Measurements from ENCODE around the gene PCGF5.

PCGF5 gene

DNA sequence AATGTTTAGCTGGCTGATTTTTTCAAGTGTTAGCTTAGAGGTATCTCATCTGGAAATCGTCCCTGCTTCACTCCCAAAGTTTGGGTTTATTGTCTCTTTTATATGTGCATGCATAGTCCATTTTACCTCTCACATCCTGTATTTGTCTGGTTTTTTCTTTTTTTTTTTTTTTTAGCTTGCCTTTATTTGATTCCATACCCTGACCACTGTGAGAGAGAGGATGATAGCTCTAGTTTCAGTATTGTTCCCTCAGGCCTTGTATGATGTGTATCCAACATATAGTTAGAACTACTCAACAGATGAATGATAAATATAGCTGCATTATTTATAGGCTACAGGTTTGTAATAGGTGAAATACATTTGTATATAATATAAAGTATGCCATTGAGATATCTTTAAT lies 29.9 kb downstream of the PCGF5 start:
- Histone ChIP-seq H2AFZ (ENCODE audit: low read length) (no peak overlapping the region), H3K4me1 (ENCODE audit: insufficient read depth, low read length, poor library complexity, severe bottlenecking) (no peaks in the 10 kb centered on the region), H3K9ac (ENCODE audit: low read depth, low read length, poor library complexity, severe bottlenecking) (no peak overlapping the region), H3K9me2 (replicated peaks; ENCODE audit: low read depth, low read length) (no peaks in the 10 kb centered on the region), H3K4me3 (ENCODE audit: low read length, poor library complexity, severe bottlenecking) (no peak overlapping the region), H3K9me3 (ENCODE audit: insufficient read depth, low read depth, low read length) (peaks cover 7% of the 10 kb centered on the region), H3F3A (ENCODE audit: low read depth) (no peaks in the 10 kb centered on the region), H3K4me2 (ENCODE audit: low read depth, low read length, poor library complexity, severe bottlenecking) (no peak overlapping the region), H4K20me1 (ENCODE audit: insufficient read depth, low read length, poor library complexity, severe bottlenecking) (no peaks in the 10 kb centered on the region), H3K36me3 (ENCODE audit: insufficient read depth, low read length) (peaks cover 41% of the 10 kb centered on the region; the same call in 1 of the 2 replicates), H3K27me3 (ENCODE audit: insufficient read depth, low read length, poor library complexity, severe bottlenecking) (no peaks in the 10 kb centered on the region), H3K79me2 (ENCODE audit: insufficient read depth, low read length) (no peaks in the 10 kb centered on the region)
- no peak for TF ChIP-seq EZH2phosphoT487 (IDR thresholded peaks at IDR 0.05; ENCODE audit: borderline replicate concordance)
- TF ChIP-seq, protein P1, sequence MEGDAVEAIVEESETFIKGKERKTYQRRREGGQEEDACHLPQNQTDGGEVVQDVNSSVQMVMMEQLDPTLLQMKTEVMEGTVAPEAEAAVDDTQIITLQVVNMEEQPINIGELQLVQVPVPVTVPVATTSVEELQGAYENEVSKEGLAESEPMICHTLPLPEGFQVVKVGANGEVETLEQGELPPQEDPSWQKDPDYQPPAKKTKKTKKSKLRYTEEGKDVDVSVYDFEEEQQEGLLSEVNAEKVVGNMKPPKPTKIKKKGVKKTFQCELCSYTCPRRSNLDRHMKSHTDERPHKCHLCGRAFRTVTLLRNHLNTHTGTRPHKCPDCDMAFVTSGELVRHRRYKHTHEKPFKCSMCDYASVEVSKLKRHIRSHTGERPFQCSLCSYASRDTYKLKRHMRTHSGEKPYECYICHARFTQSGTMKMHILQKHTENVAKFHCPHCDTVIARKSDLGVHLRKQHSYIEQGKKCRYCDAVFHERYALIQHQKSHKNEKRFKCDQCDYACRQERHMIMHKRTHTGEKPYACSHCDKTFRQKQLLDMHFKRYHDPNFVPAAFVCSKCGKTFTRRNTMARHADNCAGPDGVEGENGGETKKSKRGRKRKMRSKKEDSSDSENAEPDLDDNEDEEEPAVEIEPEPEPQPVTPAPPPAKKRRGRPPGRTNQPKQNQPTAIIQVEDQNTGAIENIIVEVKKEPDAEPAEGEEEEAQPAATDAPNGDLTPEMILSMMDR (conservative IDR thresholded peaks at IDR 0.05; ENCODE audit: low read length): no peak

DNA sequence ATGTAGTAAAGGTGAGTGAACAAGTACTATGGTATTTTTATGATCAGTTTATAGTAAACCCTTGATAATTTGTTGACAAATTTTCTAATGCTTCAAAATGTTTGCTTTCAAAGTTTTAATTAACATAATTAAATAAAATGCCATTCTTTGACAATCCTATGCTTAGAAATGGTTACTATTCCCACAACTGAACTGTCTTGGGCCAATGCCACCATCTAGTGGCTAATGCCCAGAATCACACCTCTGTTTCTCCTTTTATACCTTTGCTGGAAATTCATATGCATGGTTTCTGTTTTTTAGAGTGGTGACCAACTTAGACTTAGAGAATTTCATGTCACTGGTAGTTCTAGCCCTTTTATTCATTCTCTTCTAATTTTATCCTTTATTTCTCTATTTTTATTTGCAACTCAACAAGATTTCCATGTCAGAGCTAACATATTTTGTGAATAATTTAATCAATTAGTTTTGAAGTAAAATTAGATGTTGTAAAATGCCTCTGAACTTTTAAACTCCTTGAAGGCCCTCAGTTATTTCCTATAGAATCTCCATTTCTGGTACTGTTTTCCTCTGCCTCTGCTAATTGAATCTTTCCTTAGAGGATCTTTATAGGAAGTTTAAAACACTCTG lies 31.1 kb downstream of the PCGF5 start:
- Histone ChIP-seq H3K9me2 (replicated peaks; ENCODE audit: low read depth, low read length) (no peaks in the 10 kb centered on the region), H3K27me3 (ENCODE audit: insufficient read depth, low read length, poor library complexity, severe bottlenecking) (no peaks in the 10 kb centered on the region), H3F3A (ENCODE audit: low read depth) (no peaks in the 10 kb centered on the region), H3K4me3 (ENCODE audit: low read length, poor library complexity, severe bottlenecking) (no peak overlapping the region), H3K9me3 (ENCODE audit: insufficient read depth, low read depth, low read length) (peaks cover 10% of the 10 kb centered on the region), H3K4me2 (ENCODE audit: low read depth, low read length, poor library complexity, severe bottlenecking) (no peak overlapping the region), H3K4me1 (ENCODE audit: insufficient read depth, low read length, poor library complexity, severe bottlenecking) (no peaks in the 10 kb centered on the region), H4K20me1 (ENCODE audit: insufficient read depth, low read length, poor library complexity, severe bottlenecking) (no peaks in the 10 kb centered on the region), H3K79me2 (ENCODE audit: insufficient read depth, low read length) (no peaks in the 10 kb centered on the region), H3K9ac (ENCODE audit: low read depth, low read length, poor library complexity, severe bottlenecking) (no peak overlapping the region), H2AFZ (ENCODE audit: low read length) (no peak overlapping the region), H3K36me3 (ENCODE audit: insufficient read depth, low read length) (peaks cover 53% of the 10 kb centered on the region)
- TF ChIP-seq EZH2phosphoT487 (IDR thresholded peaks at IDR 0.05; ENCODE audit: borderline replicate concordance): no peak
- TF ChIP-seq, protein P1 (conservative IDR thresholded peaks at IDR 0.05; ENCODE audit: low read length): peak; percentile 92

DNA sequence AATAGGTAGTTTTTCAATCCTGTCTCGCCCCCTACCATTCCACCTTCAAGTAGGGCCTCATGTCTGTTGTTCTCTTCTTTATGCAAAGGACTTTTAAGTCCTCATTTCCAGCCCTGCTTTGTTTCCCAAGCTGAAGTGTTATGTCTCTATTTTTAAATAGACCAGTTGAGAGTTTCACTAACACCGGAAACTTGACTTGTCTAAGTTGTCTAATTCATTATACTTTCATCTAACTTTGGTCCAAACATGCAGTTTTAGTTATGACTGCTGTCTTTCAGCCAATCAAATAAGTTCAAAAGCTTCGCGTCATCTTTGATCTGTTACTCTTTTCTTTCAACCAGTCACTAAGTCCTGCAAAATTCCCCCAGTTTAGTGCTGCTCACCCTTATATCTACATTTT lies 32.8 kb downstream of the PCGF5 start:
- TF ChIP-seq, protein P1 (conservative IDR thresholded peaks at IDR 0.05; ENCODE audit: low read length): no peak
- no peak for TF ChIP-seq EZH2phosphoT487 (IDR thresholded peaks at IDR 0.05; ENCODE audit: borderline replicate concordance)
- H3F3A ChIP-seq (ENCODE audit: low read depth): no peaks in the 10 kb centered on the region
- H3K4me1 ChIP-seq (ENCODE audit: insufficient read depth, low read length, poor library complexity, severe bottlenecking): no peaks in the 10 kb centered on the region
- no peak overlapping the region for H3K4me3 ChIP-seq (ENCODE audit: low read length, poor library complexity, severe bottlenecking)
- H4K20me1 ChIP-seq (ENCODE audit: insufficient read depth, low read length, poor library complexity, severe bottlenecking): no peaks in the 10 kb centered on the region
- peaks cover 10% of the 10 kb centered on the region for H3K9me3 ChIP-seq (ENCODE audit: insufficient read depth, low read depth, low read length)
- H3K79me2 ChIP-seq (ENCODE audit: insufficient read depth, low read length): no peaks in the 10 kb centered on the region
- H3K4me2 ChIP-seq (ENCODE audit: low read depth, low read length, poor library complexity, severe bottlenecking): no peak overlapping the region
- H2AFZ ChIP-seq (ENCODE audit: low read length): no peak overlapping the region
- no peaks in the 10 kb centered on the region for H3K27me3 ChIP-seq (ENCODE audit: insufficient read depth, low read length, poor library complexity, severe bottlenecking)
- no peaks in the 10 kb centered on the region for H3K9me2 ChIP-seq (replicated peaks; ENCODE audit: low read depth, low read length)
- no peak overlapping the region for H3K9ac ChIP-seq (ENCODE audit: low read depth, low read length, poor library complexity, severe bottlenecking)
- peaks cover 66% of the 10 kb centered on the region for H3K36me3 ChIP-seq (ENCODE audit: insufficient read depth, low read length)
